Tibial artery (tissue), 4 donors: Measurements from ENCODE around the gene CACNA1C.

Experiments
- DNase-seq, 2 donors: peaks; one replicate each; pipeline ENCODE4 v3.0.0-alpha.2; 2019
- H3K27ac ChIP-seq, 2 donors: fragments of 200-600 bp; sonication (generic) in 1 of 2; 1 replicate in 1 of 2; 2 replicates in 1 of 2; pipeline ENCODE4 v1.5.1; 2018 to 2019; ENCODE audit warnings: mild to moderate bottlenecking in 1 of 2
- H3K27me3 ChIP-seq, 2 donors: fragments of 200-600 bp; sonication (generic) in 1 of 2; one replicate each; pipeline versions ENCODE4 v1.5.1 to v1.6.0; 2016 to 2019
- H3K36me3 ChIP-seq, 3 donors: fragments of 200-600 bp; sonication (generic) in 2 of 3; one replicate each; pipeline ENCODE4 v1.5.1; 2016 to 2019; ENCODE audit warnings: mild to moderate bottlenecking in 2 of 3
- H3K4me1 ChIP-seq, 4 donors: fragments of 200-600 bp; sonication (generic) in 2 of 4; 1 replicate in 3 of 4; 2 replicates in 1 of 4; pipeline ENCODE4 v1.5.1; 2016 to 2019
- H3K4me3 ChIP-seq, 2 donors: fragments of 200-600 bp; sonication (generic) in 1 of 2; 1 replicate in 1 of 2; 2 replicates in 1 of 2; pipeline ENCODE4 v1.5.1; 2018 to 2019; ENCODE audit warnings: mild to moderate bottlenecking in 2 of 2
- H3K9me3 ChIP-seq, 3 donors: fragments of 200-600 bp; sonication (generic) in 1 of 3; one replicate each; pipeline ENCODE4 v1.5.1; 2016 to 2019
- intact Hi-C: fragments of 100-400 bp; cut with DNase I; formaldehyde crosslinking; loops from one replicate; pipeline ENCODE4 v1.15.0; 2023; ENCODE audit warnings: low total_unique reads
- TF ChIP-seq, protein P1 (sequence below), 2 experiments: fragments of 200-600 bp in 1 of 2; fragments of 450-650 bp in 1 of 2; IDR thresholded peaks; one replicate each; pipeline ENCODE4 v1.5.1; 2017 to 2019; ENCODE audit warnings: antibody characterized with exemption in 2 of 2, mild to moderate bottlenecking in 1 of 2, moderate library complexity in 1 of 2

CACNA1C gene

DNA sequence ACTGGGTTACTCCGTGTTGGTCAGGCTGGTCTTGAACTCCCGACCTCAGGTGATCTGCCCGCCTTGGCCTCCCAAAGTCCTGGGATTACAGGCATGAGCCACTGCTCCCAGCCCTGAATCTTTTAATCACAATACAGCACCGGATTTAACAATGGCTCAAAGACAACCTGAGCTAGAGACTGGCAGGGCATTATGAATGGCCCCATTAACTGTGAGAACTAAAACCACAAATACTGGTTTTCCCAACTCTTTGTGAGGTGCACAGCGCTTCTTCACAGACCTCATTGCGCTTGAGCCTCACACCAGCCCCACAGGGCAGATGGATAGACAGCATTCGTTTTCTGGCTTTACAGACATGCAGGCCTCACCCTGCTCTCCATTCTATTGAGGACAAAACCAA, 634.9 kb downstream of the CACNA1C start:
- Histone ChIP-seq H3K27ac (no peak overlapping the region), H3K4me3 (no peak overlapping the region), H3K36me3 (peaks cover 54 to 83% (median 73%) of the 10 kb centered on the region in 3 donors), H3K9me3 (no peaks in the 10 kb centered on the region), H3K27me3 (no peaks in the 10 kb centered on the region), H3K4me1 (no peaks in the 10 kb centered on the region)
- DNase-seq = no peak
- intact Hi-C loops = loop anchor here (10.0 kb wide), 1 partner anchor 87 kb away; no protein-coding TSS in a partner anchor
- TF ChIP-seq, protein P1, sequence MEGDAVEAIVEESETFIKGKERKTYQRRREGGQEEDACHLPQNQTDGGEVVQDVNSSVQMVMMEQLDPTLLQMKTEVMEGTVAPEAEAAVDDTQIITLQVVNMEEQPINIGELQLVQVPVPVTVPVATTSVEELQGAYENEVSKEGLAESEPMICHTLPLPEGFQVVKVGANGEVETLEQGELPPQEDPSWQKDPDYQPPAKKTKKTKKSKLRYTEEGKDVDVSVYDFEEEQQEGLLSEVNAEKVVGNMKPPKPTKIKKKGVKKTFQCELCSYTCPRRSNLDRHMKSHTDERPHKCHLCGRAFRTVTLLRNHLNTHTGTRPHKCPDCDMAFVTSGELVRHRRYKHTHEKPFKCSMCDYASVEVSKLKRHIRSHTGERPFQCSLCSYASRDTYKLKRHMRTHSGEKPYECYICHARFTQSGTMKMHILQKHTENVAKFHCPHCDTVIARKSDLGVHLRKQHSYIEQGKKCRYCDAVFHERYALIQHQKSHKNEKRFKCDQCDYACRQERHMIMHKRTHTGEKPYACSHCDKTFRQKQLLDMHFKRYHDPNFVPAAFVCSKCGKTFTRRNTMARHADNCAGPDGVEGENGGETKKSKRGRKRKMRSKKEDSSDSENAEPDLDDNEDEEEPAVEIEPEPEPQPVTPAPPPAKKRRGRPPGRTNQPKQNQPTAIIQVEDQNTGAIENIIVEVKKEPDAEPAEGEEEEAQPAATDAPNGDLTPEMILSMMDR (IDR thresholded peaks at IDR 0.05) = no peak

DNA sequence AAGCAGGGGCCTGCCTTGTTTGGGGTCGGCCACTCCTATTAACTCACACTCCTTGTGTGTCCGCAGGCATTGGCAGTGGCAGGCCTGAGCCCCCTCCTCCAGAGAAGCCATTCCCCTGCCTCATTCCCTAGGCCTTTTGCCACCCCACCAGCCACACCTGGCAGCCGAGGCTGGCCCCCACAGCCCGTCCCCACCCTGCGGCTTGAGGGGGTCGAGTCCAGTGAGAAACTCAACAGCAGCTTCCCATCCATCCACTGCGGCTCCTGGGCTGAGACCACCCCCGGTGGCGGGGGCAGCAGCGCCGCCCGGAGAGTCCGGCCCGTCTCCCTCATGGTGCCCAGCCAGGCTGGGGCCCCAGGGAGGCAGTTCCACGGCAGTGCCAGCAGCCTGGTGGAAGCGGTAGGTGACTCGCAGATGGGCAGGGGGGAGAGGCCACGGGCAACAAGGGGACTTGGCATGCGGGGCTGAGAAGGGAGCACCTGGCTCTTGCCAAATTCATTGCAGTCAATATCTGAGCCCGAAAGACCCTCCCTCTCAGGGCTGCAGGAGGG, 635.7 kb downstream of the CACNA1C start:
- Histone ChIP-seq H3K9me3 (no peaks in the 10 kb centered on the region), H3K27me3 (no peaks in the 10 kb centered on the region), H3K4me3 (no peak overlapping the region), H3K4me1 (no peaks in the 10 kb centered on the region), H3K36me3 (peaks cover 47 to 76% (median 71%) of the 10 kb centered on the region in 3 donors), H3K27ac (no peak overlapping the region)
- intact Hi-C loops = loop anchor here (10.0 kb wide), 1 partner anchor 86 kb away; no protein-coding TSS in a partner anchor
- TF ChIP-seq, protein P1 (IDR thresholded peaks at IDR 0.05) = no peak
- DNase-seq = peak in 1 of 2 donors; percentile 59

DNA sequence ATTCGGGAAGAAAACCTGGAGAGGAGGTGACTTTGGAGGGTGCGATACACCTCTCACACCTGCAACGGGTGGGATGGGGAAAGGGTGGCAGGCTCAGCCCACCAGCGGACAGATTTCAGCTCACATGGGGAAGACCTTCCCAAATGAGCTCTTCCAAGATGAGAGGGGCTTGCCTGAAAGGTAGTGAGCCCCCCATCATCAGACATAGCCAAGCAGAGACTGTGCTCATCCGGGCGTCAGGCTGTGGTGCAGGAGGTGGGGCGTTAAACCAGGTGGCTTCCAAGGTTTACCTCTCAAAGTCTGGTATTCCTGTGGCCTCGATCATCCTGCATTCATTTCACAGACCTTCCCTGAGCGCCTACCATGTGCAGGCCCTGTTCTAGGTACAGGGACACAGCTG, 636.6 kb downstream of the CACNA1C start:
- TF ChIP-seq, protein P1 (IDR thresholded peaks at IDR 0.05) = no peak
- DNase-seq = no peak
- Histone ChIP-seq H3K9me3 (no peaks in the 10 kb centered on the region), H3K27me3 (no peaks in the 10 kb centered on the region), H3K4me1 (no peaks in the 10 kb centered on the region), H3K27ac (no peak overlapping the region), H3K4me3 (no peak overlapping the region), H3K36me3 (peaks cover 37 to 68% (median 65%) of the 10 kb centered on the region in 3 donors)
- intact Hi-C loops = loop anchor here (10.0 kb wide), 1 partner anchor 85 kb away; no protein-coding TSS in a partner anchor

DNA sequence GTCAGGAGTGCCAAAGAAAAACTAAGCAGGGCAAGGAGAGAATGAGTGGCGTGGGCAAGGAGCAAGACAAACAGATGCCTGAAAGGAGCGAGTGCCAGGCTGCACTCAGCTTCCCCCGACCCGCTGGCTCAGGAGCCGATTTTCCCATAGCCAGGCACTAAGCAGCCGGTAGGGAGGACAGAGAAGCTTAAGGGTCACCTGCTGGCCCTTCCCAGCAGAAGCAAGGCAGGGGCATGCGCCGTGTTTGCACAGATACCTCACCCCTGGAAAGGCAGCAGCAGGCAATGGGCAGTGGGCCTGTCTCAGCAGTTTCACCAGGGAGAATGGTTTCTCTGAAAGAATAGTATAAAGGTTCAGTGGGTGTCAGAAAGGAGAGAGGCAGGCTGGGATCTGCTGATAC, 637.1 kb downstream of the CACNA1C start:
- Histone ChIP-seq H3K9me3 (no peaks in the 10 kb centered on the region), H3K27me3 (no peaks in the 10 kb centered on the region), H3K36me3 (peaks cover 33 to 64% (median 60%) of the 10 kb centered on the region in 3 donors), H3K4me3 (no peak overlapping the region), H3K4me1 (no peaks in the 10 kb centered on the region), H3K27ac (no peak overlapping the region)
- DNase-seq = no peak
- TF ChIP-seq, protein P1 (IDR thresholded peaks at IDR 0.05) = no peak
- intact Hi-C loops = loop anchor here (10.0 kb wide), 1 partner anchor 85 kb away; no protein-coding TSS in a partner anchor

- no peak for DNase-seq
- TF ChIP-seq, protein P1 (IDR thresholded peaks at IDR 0.05) = no peak
- Histone ChIP-seq H3K4me3 (peak overlapping the region in 1 of 2 donors; percentile 25), H3K9me3 (no peaks in the 10 kb centered on the region), H3K27ac (no peak overlapping the region), H3K4me1 (no peaks in the 10 kb centered on the region), H3K36me3 (peaks cover 33 to 62% (median 57%) of the 10 kb centered on the region in 3 donors), H3K27me3 (no peaks in the 10 kb centered on the region)
- intact Hi-C loops = no loop called here
These were observed 637.7 kb downstream of the CACNA1C start for GRCh38 chr12:2690348-2691005.
